Mesendoderm (in vitro differentiated cells): ENCODE results near the gene COQ8B.

Source experiments
- DNase-seq: peaks from one replicate; pipeline ENCODE4 v3.0.0; 2013
- H2AK5ac ChIP-seq: 2 replicates; pipeline ENCODE4 v1.6.1; 2013; ENCODE audit warnings: low read length, inconsistent platforms
- H2BK120ac ChIP-seq: 2 replicates; pipeline ENCODE4 v1.6.1; 2013; ENCODE audit warnings: low read depth, mild to moderate bottlenecking, low read length, moderate library complexity, mixed read lengths
- H2BK15ac ChIP-seq: replicated peaks from 2 replicates; pipeline ENCODE4 v1.6.1; 2013; ENCODE audit warnings: low read depth, mild to moderate bottlenecking, moderate library complexity
- H2BK5ac ChIP-seq: 2 replicates; pipeline ENCODE4 v1.6.1; 2013; ENCODE audit warnings: low read length, inconsistent platforms
- H3K18ac ChIP-seq: 2 replicates; pipeline ENCODE4 v1.6.1; 2013; ENCODE audit warnings: mild to moderate bottlenecking, low read length, mixed read lengths
- H3K23ac ChIP-seq: one replicate; pipeline ENCODE4 v1.6.1; 2013; ENCODE audit warnings: low read length
- H3K27ac ChIP-seq: 2 replicates; pipeline ENCODE4 v1.5.1; 2013; ENCODE audit warnings: low read depth, mild to moderate bottlenecking, inconsistent platforms, low read length, moderate library complexity
- H3K27me3 ChIP-seq: 2 replicates; pipeline ENCODE4 v1.6.1; 2013; ENCODE audit warnings: low read length, control low read depth, mild to moderate bottlenecking, inconsistent platforms; ENCODE audit not compliant: insufficient read depth, poor library complexity
- H3K36me3 ChIP-seq: 2 replicates; pipeline ENCODE4 v1.6.1; 2013; ENCODE audit warnings: low read length, inconsistent platforms; ENCODE audit not compliant: control insufficient read depth, insufficient read depth
- H3K4ac ChIP-seq: one replicate; pipeline ENCODE4 v1.6.1; 2013; ENCODE audit warnings: low read depth, mild to moderate bottlenecking, low read length, moderate library complexity
- H3K4me1 ChIP-seq: 2 replicates; pipeline ENCODE4 v1.6.1; 2013; ENCODE audit warnings: low read depth, low read length, inconsistent platforms; ENCODE audit not compliant: control insufficient read depth
- H3K4me2 ChIP-seq: 2 replicates; pipeline ENCODE4 v1.6.1; 2013; ENCODE audit warnings: low read length
- H3K4me3 ChIP-seq: 2 replicates; pipeline ENCODE4 v1.5.1; 2013; ENCODE audit warnings: mild to moderate bottlenecking, low read length
- H3K56ac ChIP-seq: one replicate; pipeline ENCODE4 v1.6.1; 2013; ENCODE audit warnings: low read length
- H3K79me1 ChIP-seq: 2 replicates; pipeline ENCODE4 v1.6.1; 2013; ENCODE audit warnings: low read length, inconsistent platforms
- H3K79me2 ChIP-seq: 2 replicates; pipeline ENCODE4 v1.6.1; 2013; ENCODE audit warnings: mild to moderate bottlenecking, low read length; ENCODE audit not compliant: control insufficient read depth, insufficient read depth
- H3K9ac ChIP-seq: 2 replicates; pipeline ENCODE4 v1.6.1; 2013; ENCODE audit warnings: low read length, inconsistent platforms
- H4K5ac ChIP-seq: one replicate; pipeline ENCODE4 v1.6.1; 2013; ENCODE audit warnings: low read length
- H4K8ac ChIP-seq: one replicate; pipeline ENCODE4 v1.6.1; 2013; ENCODE audit warnings: low read depth, mild to moderate bottlenecking, control low read depth, low read length, moderate library complexity
- WGBS: extraction: QIAGEN DNeasy Blood & Tissue Kit; methylation state at CpG from one replicate; pipeline ENCODE4 v1.1.7; 2013; ENCODE audit warnings: low lambda C conversion rate, missing lambda C conversion rate; ENCODE audit not compliant: insufficient coverage; ENCODE audit errors: extremely low coverage; 5-methylcytosine and 5-hydroxymethylcytosine counted together

Gene COQ8B

GRCh38 chr19:40714441-40715299, 2.0 kb downstream of the COQ8B start:
- Histone ChIP-seq H3K27me3 (no peaks in the 10 kb centered on the region), H3K4me3 (peak overlapping the region; percentile 38), H2BK5ac (no peak overlapping the region), H3K9ac (peak overlapping the region; percentile 87), H2BK120ac (no peak overlapping the region), H3K36me3 (peaks cover 2% of the 10 kb centered on the region), H3K4me1 (peaks cover 6% of the 10 kb centered on the region), H2AK5ac (no peak overlapping the region), H3K27ac (peak overlapping the region; percentile 29), H3K56ac (peak overlapping the region; percentile 94), H3K79me2 (peaks cover 13% of the 10 kb centered on the region), H3K23ac (no peak overlapping the region), H3K18ac (no peak overlapping the region), H3K4ac (no peak overlapping the region), H3K79me1 (peaks cover 5% of the 10 kb centered on the region), H3K4me2 (peak overlapping the region; percentile 79), H4K8ac (peak overlapping the region; percentile 90), H4K5ac (no peak overlapping the region), H2BK15ac (no peak overlapping the region)
- no CpG with 5 or more reads among the region's 31 CpGs for WGBS
- DNase-seq: peak; percentile 93

- Histone ChIP-seq H3K4ac (no peak overlapping the region), H2AK5ac (no peak overlapping the region), H2BK5ac (no peak overlapping the region), H3K9ac (no peak overlapping the region), H3K79me2 (peaks cover 9% of the 10 kb centered on the region), H3K79me1 (peaks cover 5% of the 10 kb centered on the region), H3K56ac (peak overlapping the region; percentile 25), H3K36me3 (peaks cover 2% of the 10 kb centered on the region), H2BK15ac (no peak overlapping the region), H3K27ac (no peak overlapping the region), H2BK120ac (no peak overlapping the region), H3K4me3 (no peak overlapping the region), H3K23ac (no peak overlapping the region), H3K18ac (no peak overlapping the region), H3K4me2 (no peak overlapping the region), H3K27me3 (no peaks in the 10 kb centered on the region), H4K5ac (no peak overlapping the region), H3K4me1 (peaks cover 6% of the 10 kb centered on the region), H4K8ac (no peak overlapping the region)
- DNase-seq: no peak
- no CpG with 5 or more reads among the region's 11 CpGs for WGBS
Measured at GRCh38 chr19:40713939-40714338, 2.7 kb downstream of the COQ8B start.

- no peaks in the 10 kb centered on the region for H3K79me2 ChIP-seq
Measured at GRCh38 chr19:40709817-40710216, 6.9 kb downstream of the COQ8B start.

GRCh38 chr19:40707615-40708014, 9.1 kb downstream of the COQ8B start:
- no peak overlapping the region for H2BK5ac ChIP-seq
- no peaks in the 10 kb centered on the region for H3K79me1 ChIP-seq
- H2BK15ac ChIP-seq: no peak overlapping the region
- no peak overlapping the region for H2AK5ac ChIP-seq
- H3K56ac ChIP-seq: no peak overlapping the region
- H3K23ac ChIP-seq: no peak overlapping the region
- H3K27ac ChIP-seq: no peak overlapping the region
- H2BK120ac ChIP-seq: no peak overlapping the region
- no peaks in the 10 kb centered on the region for H3K4me1 ChIP-seq
- H3K4me3 ChIP-seq: no peak overlapping the region
- H4K5ac ChIP-seq: no peak overlapping the region
- DNase-seq: no peak
- WGBS: no CpG with 5 or more reads among the region's 7 CpGs
- H4K8ac ChIP-seq: no peak overlapping the region
- H3K9ac ChIP-seq: no peak overlapping the region
- H3K4me2 ChIP-seq: no peak overlapping the region
- no peak overlapping the region for H3K18ac ChIP-seq
- peaks cover 2% of the 10 kb centered on the region for H3K36me3 ChIP-seq
- H3K4ac ChIP-seq: no peak overlapping the region
- no peaks in the 10 kb centered on the region for H3K79me2 ChIP-seq
- no peaks in the 10 kb centered on the region for H3K27me3 ChIP-seq

More at GRCh38 chr19:40709817-40710216, 6.9 kb downstream of the COQ8B start:
- no peak overlapping the region for H2BK5ac ChIP-seq
- H3K23ac ChIP-seq: no peak overlapping the region
- H2BK120ac ChIP-seq: no peak overlapping the region
- H3K36me3 ChIP-seq: peaks cover 2% of the 10 kb centered on the region
- H3K27me3 ChIP-seq: no peaks in the 10 kb centered on the region
- no peak overlapping the region for H3K4ac ChIP-seq
- H3K4me2 ChIP-seq: no peak overlapping the region
- H3K79me1 ChIP-seq: peaks cover 3% of the 10 kb centered on the region
- no peak for DNase-seq
- no peak overlapping the region for H3K27ac ChIP-seq
- H3K4me3 ChIP-seq: no peak overlapping the region
- no peak overlapping the region for H2AK5ac ChIP-seq
- H4K5ac ChIP-seq: no peak overlapping the region
- H2BK15ac ChIP-seq: no peak overlapping the region
- peaks cover 3% of the 10 kb centered on the region for H3K4me1 ChIP-seq
- H3K18ac ChIP-seq: no peak overlapping the region
- WGBS: no CpG with 5 or more reads among the region's 5 CpGs
- H3K9ac ChIP-seq: no peak overlapping the region
- no peak overlapping the region for H3K56ac ChIP-seq
- no peak overlapping the region for H4K8ac ChIP-seq

GRCh38 chr19:40705950-40706619, 10.6 kb downstream of the COQ8B start:
- DNase-seq: no peak
- H3K18ac ChIP-seq: no peak overlapping the region
- H3K79me1 ChIP-seq: no peaks in the 10 kb centered on the region
- no peak overlapping the region for H3K9ac ChIP-seq
- no peak overlapping the region for H4K8ac ChIP-seq
- H3K4me3 ChIP-seq: no peak overlapping the region
- H3K27ac ChIP-seq: no peak overlapping the region
- H3K36me3 ChIP-seq: peaks cover 3% of the 10 kb centered on the region
- H2BK5ac ChIP-seq: no peak overlapping the region
- no peak overlapping the region for H3K56ac ChIP-seq
- WGBS: no CpG with 5 or more reads among the region's 7 CpGs
- H3K23ac ChIP-seq: no peak overlapping the region
- H3K4me2 ChIP-seq: no peak overlapping the region
- H3K27me3 ChIP-seq: no peaks in the 10 kb centered on the region
- no peaks in the 10 kb centered on the region for H3K79me2 ChIP-seq
- no peaks in the 10 kb centered on the region for H3K4me1 ChIP-seq
- H4K5ac ChIP-seq: no peak overlapping the region
- H3K4ac ChIP-seq: no peak overlapping the region
- H2AK5ac ChIP-seq: no peak overlapping the region
- no peak overlapping the region for H2BK15ac ChIP-seq
- no peak overlapping the region for H2BK120ac ChIP-seq
